Motor neuron (in vitro differentiated cells): ENCODE results near the gene MBD3. TPM values are rescaled to one million over a fixed set of nuclear protein-coding genes. Genes with fewer than 3 reads are reported as not detected.

Source experiments
- ATAC-seq, 8 experiments: fragments of 200-7000 bp; cut with Tn5 transposase; replicated peaks in 6 of 8; 2 replicates each; pipeline ENCODE4 v1.8.0; 2021; ENCODE audit warnings: mild to moderate bottlenecking in 8 of 8, moderate library complexity in 8 of 8
- H3K27ac ChIP-seq, 2 donors: fragments of 250-450 bp; sonication (Bioruptor Pico); 2 replicates each; pipeline ENCODE4 v1.9.0; 2021; ENCODE audit warnings: antibody characterized with exemption in 2 of 2, mild to moderate bottlenecking in 2 of 2, moderate library complexity in 1 of 2
- H3K4me1 ChIP-seq, 2 donors: fragments of 250-450 bp; sonication (Bioruptor Pico); replicated peaks in 1 of 2; 2 replicates each; pipeline ENCODE4 v1.6.1; 2021; ENCODE audit warnings: antibody characterized with exemption in 2 of 2, mild to moderate bottlenecking in 2 of 2, moderate library complexity in 1 of 2
- H3K4me3 ChIP-seq, 5 donors: fragments of 250-450 bp; sonication (Bioruptor Pico); 2 replicates each; pipeline ENCODE4 v1.9.0; 2021; ENCODE audit warnings: antibody characterized with exemption in 5 of 5, mild to moderate bottlenecking in 5 of 5, moderate library complexity in 4 of 5
- WGBS, 10 experiments: fragments of 450-650 bp; shearing (Covaris generic); methylation state at CpG; one replicate each; pipeline ENCODE4 v1.0.0; 2022; 5-methylcytosine and 5-hydroxymethylcytosine counted together
- in situ Hi-C, 9 experiments: fragments of 400-800 bp; cut with MboI; loops; one replicate each; pipeline ENCODE4 v1.15.0; 2021; ENCODE audit warnings: low sequenced_read_pairs in 9 of 9, low pct_unique_long_range_greater_than_20kb in 2 of 9; ENCODE audit not compliant: unreplicated experiment in 9 of 9
- total RNA-seq, 8 experiments: library from RNA; unstranded; fragments of 300-600 nt; gene quantifications; 2 replicates each; pipeline versions ENCODE4 v1.2.3 to v1.2.4, GENCODE V29; 2022

MBD3 gene
- total RNA-seq, 8 experiments from 2014 or later, result 37.0 to 114 (median 54.7) TPM

GRCh38 chr19:1580957-1581356, 11.7 kb downstream of the MBD3 start:
- 92 to 100% (median 98%) methylated on average over 1 to 11 of the region's 22 CpGs; no CpG with 5 or more reads in 7 of the 10 experiments for WGBS, 10 experiments
- no peak for ATAC-seq
- Histone ChIP-seq H3K27ac (no peak overlapping the region), H3K4me1 (no peaks in the 10 kb centered on the region), H3K4me3 (no peak overlapping the region)
- in situ Hi-C loops, result no loop called here

GRCh38 chr19:1580382-1580781, 12.3 kb downstream of the MBD3 start:
- in situ Hi-C loops, result no loop called here
- H3K27ac ChIP-seq, result no peak overlapping the region
- no peak for ATAC-seq
- no peak overlapping the region for H3K4me3 ChIP-seq
- WGBS, 10 experiments, result 80 to 100% (median 96%) methylated on average over 1 to 11 of the region's 20 CpGs; no CpG with 5 or more reads in 4 of the 10 experiments
- H3K4me1 ChIP-seq, result no peaks in the 10 kb centered on the region

GRCh38 chr19:1579222-1579621, 13.4 kb downstream of the MBD3 start:
- in situ Hi-C loops, result no loop called here
- no peak for ATAC-seq

GRCh38 chr19:1577929-1578618, 14.6 kb downstream of the MBD3 start:
- Histone ChIP-seq H3K4me1 (no peaks in the 10 kb centered on the region), H3K27ac (no peak overlapping the region), H3K4me3 (no peak overlapping the region)
- 73 to 100% (median 86%) methylated on average over 1 to 20 of the region's 49 CpGs; no CpG with 5 or more reads in 6 of the 10 experiments for WGBS, 10 experiments
- ATAC-seq, result peak in 4 of 8 experiments; percentile 5 to 17 (median 8)
- in situ Hi-C loops, result no loop called here

More at GRCh38 chr19:1579222-1579621, 13.4 kb downstream of the MBD3 start:
- WGBS, 10 experiments, result 83 to 100% (median 93%) methylated on average over 1 to 9 of the region's 20 CpGs; no CpG with 5 or more reads in 4 of the 10 experiments
- no peaks in the 10 kb centered on the region for H3K4me1 ChIP-seq
- no peak overlapping the region for H3K27ac ChIP-seq
- H3K4me3 ChIP-seq, result no peak overlapping the region

GRCh38 chr19:1577090-1577928, 15.4 kb downstream of the MBD3 start:
- in situ Hi-C loops, result no loop called here
- ATAC-seq, result peak in 5 of 8 experiments; percentile 5 to 20 (median 6)
- WGBS, 10 experiments, result 60 to 91% (median 84%) methylated on average over 1 to 15 of the region's 41 CpGs; no CpG with 5 or more reads in 5 of the 10 experiments
- H3K4me1 ChIP-seq, result no peaks in the 10 kb centered on the region
- no peak overlapping the region for H3K27ac ChIP-seq
- no peak overlapping the region for H3K4me3 ChIP-seq

- Histone ChIP-seq H3K4me3 (no peak overlapping the region), H3K4me1 (no peaks in the 10 kb centered on the region), H3K27ac (peak overlapping the region in 1 of 2 donors; percentile 23)
- WGBS, 10 experiments, result 80 to 100% (median 92%) methylated on average over 2 to 11 of the region's 30 CpGs; no CpG with 5 or more reads in 6 of the 10 experiments
- ATAC-seq, result peak in 2 of 8 experiments; percentile 10 to 15
- in situ Hi-C loops, result no loop called here
Measured at GRCh38 chr19:1576242-1577089, 16.2 kb downstream of the MBD3 start.

GRCh38 chr19:1575323-1576241, 17.1 kb downstream of the MBD3 start:
- Histone ChIP-seq H3K27ac (peak overlapping the region in 1 of 2 donors; percentile 23), H3K4me3 (no peak overlapping the region), H3K4me1 (no peaks in the 10 kb centered on the region)
- WGBS, 10 experiments, result 58 to 100% (median 90%) methylated on average over 1 to 8 of the region's 22 CpGs; no CpG with 5 or more reads in 1 of the 10 experiments
- peak in 4 of 8 experiments; percentile 6 to 10 (median 8) for ATAC-seq
- in situ Hi-C loops, result no loop called here

GRCh38 chr19:1574354-1575136, 18.1 kb downstream of the MBD3 start:
- ATAC-seq, result no peak
- H3K27ac ChIP-seq, result peak overlapping the region in 1 of 2 donors; percentile 55
- WGBS, 10 experiments, result 87 to 100% (median 94%) methylated on average over 2 to 7 of the region's 34 CpGs; no CpG with 5 or more reads in 5 of the 10 experiments
- H3K4me1 ChIP-seq, result no peaks in the 10 kb centered on the region
- in situ Hi-C loops, result no loop called here
- no peak overlapping the region for H3K4me3 ChIP-seq

GRCh38 chr19:1572795-1573194, 19.9 kb downstream of the MBD3 start:
- no peak overlapping the region for H3K27ac ChIP-seq
- in situ Hi-C loops, result no loop called here
- peaks cover 0 to 4% of the 10 kb centered on the region in 2 donors for H3K4me1 ChIP-seq
- H3K4me3 ChIP-seq, result no peak overlapping the region
- no peak for ATAC-seq
- WGBS, 10 experiments, result 66 to 100% (median 87%) methylated on average over 1 to 6 of the region's 9 CpGs; no CpG with 5 or more reads in 4 of the 10 experiments

GRCh38 chr19:1571358-1571757, 21.3 kb downstream of the MBD3 start:
- H3K4me3 ChIP-seq, result no peak overlapping the region
- H3K4me1 ChIP-seq, result peaks cover 0 to 4% of the 10 kb centered on the region in 2 donors
- 68 to 100% (median 87%) methylated on average over 1 to 9 of the region's 12 CpGs; no CpG with 5 or more reads in 4 of the 10 experiments for WGBS, 10 experiments
- ATAC-seq, result no peak
- in situ Hi-C loops, result no loop called here
- H3K27ac ChIP-seq, result no peak overlapping the region

- H3K27ac ChIP-seq, result no peak overlapping the region
- H3K4me1 ChIP-seq, result peaks cover 0 to 5% of the 10 kb centered on the region in 2 donors
- WGBS, 10 experiments, result 90 to 100% (median 98%) methylated on average over 1 to 10 of the region's 13 CpGs; no CpG with 5 or more reads in 4 of the 10 experiments
- H3K4me3 ChIP-seq, result no peak overlapping the region
- ATAC-seq, result no peak
- in situ Hi-C loops, result no loop called here
Measured at GRCh38 chr19:1570836-1571235, 21.8 kb downstream of the MBD3 start.
